Peyer's patch (tissue), 4 donors: ENCODE data around the gene ATP6V0D1. TPM values are rescaled to one million over a fixed set of nuclear protein-coding genes. Genes with fewer than 3 reads are reported as not detected.

Experiments
- DNase-seq, 3 donors: peaks; one replicate each; pipeline ENCODE4 v3.0.0-alpha.2; 2017 to 2019
- H3K27ac ChIP-seq, 4 donors: fragments of 200-600 bp; sonication (generic); one replicate each; pipeline ENCODE4 v1.5.1; 2016 to 2019
- H3K27me3 ChIP-seq, 2 donors: fragments of 200-600 bp; sonication (generic); one replicate each; pipeline ENCODE4 v1.5.1; 2019
- H3K36me3 ChIP-seq, 3 donors: fragments of 200-600 bp; sonication (generic); one replicate each; pipeline ENCODE4 v1.5.1; 2016 to 2019
- H3K4me1 ChIP-seq, 4 donors: fragments of 200-600 bp; sonication (generic); one replicate each; pipeline ENCODE4 v1.5.1; 2016 to 2019
- H3K4me3 ChIP-seq, 4 donors: fragments of 200-600 bp; sonication (generic); 1 replicate in 3 of 4; 2 replicates in 1 of 4; pipeline ENCODE4 v1.5.1; 2016 to 2019; ENCODE audit warnings: mild to moderate bottlenecking in 1 of 4
- H3K9me3 ChIP-seq, 4 donors: fragments of 200-600 bp; sonication (generic); one replicate each; pipeline ENCODE4 v1.5.1; 2016 to 2019; ENCODE audit warnings: mild to moderate bottlenecking in 1 of 4
- CTCF ChIP-seq, 6 experiments: fragments of 450-650 bp in 4 of 6; fragments of 200-600 bp in 2 of 6; sonication (generic) in 1 of 6; IDR thresholded peaks; one replicate each; pipeline ENCODE4 v1.5.1; 2017 to 2019; ENCODE audit warnings: antibody characterized with exemption in 6 of 6, mild to moderate bottlenecking in 3 of 6, moderate library complexity in 1 of 6
- POLR2A ChIP-seq, 2 donors: fragments of 450-650 bp; IDR thresholded peaks; one replicate each; pipeline ENCODE4 v1.5.1; 2017; ENCODE audit warnings: antibody characterized with exemption in 2 of 2, mild to moderate bottlenecking in 2 of 2, moderate library complexity in 2 of 2
- total RNA-seq, 4 donors: library from RNA; depleted of rRNA; stranded (reverse); fragments of >200 nt; gene quantifications; one replicate each; pipeline ENCODE4 v1.1.0, GENCODE V29; 2016

The ATP6V0D1 gene
- total RNA-seq, 4 donors from 2014 or later = 131 to 223 (median 202) TPM

GRCh38 chr16:67441907-67442306 is 39.0 kb downstream of the ATP6V0D1 start:
- peak in 1 of 3 donors; percentile 48 for DNase-seq
- peaks cover 0 to 61% (median 12%) of the 10 kb centered on the region in 4 donors for H3K4me1 ChIP-seq
- no peak overlapping the region for H3K4me3 ChIP-seq
- peak overlapping the region in 3 of 4 donors; percentile 62 to 93 (median 78) for H3K27ac ChIP-seq
- H3K9me3 ChIP-seq = no peaks in the 10 kb centered on the region
- peaks cover 0 to 65% (median 0%) of the 10 kb centered on the region in 3 donors for H3K36me3 ChIP-seq
- TF ChIP-seq POLR2A (IDR thresholded peaks at IDR 0.05) (no peak), CTCF (IDR thresholded peaks at IDR 0.05) (no peak)
- no peaks in the 10 kb centered on the region for H3K27me3 ChIP-seq

GRCh38 chr16:67441271-67441753 is 39.6 kb downstream of the ATP6V0D1 start:
- peak in 2 of 3 donors; percentile 93 to 94 for DNase-seq
- Histone ChIP-seq H3K9me3 (no peaks in the 10 kb centered on the region), H3K4me3 (no peak overlapping the region), H3K36me3 (peaks cover 0 to 70% (median 0%) of the 10 kb centered on the region in 3 donors), H3K27me3 (no peaks in the 10 kb centered on the region), H3K27ac (peak overlapping the region in 3 of 4 donors; percentile 63 to 93 (median 78)), H3K4me1 (peaks cover 0 to 56% (median 9%) of the 10 kb centered on the region in 4 donors)
- TF ChIP-seq CTCF (IDR thresholded peaks at IDR 0.05) = no peak
- TF ChIP-seq POLR2A (IDR thresholded peaks at IDR 0.05) = peak; percentile 32 to 66

- H3K36me3 ChIP-seq = peaks cover 0 to 65% (median 0%) of the 10 kb centered on the region in 3 donors
- H3K4me1 ChIP-seq = peaks cover 0 to 32% (median 6%) of the 10 kb centered on the region in 4 donors
- H3K27ac ChIP-seq = peak overlapping the region in 2 of 4 donors; percentile 78 to 93
- TF ChIP-seq POLR2A (IDR thresholded peaks at IDR 0.05) (no peak), CTCF (IDR thresholded peaks at IDR 0.05) (no peak)
- no peaks in the 10 kb centered on the region for H3K9me3 ChIP-seq
- H3K4me3 ChIP-seq = no peak overlapping the region
- H3K27me3 ChIP-seq = no peaks in the 10 kb centered on the region
- DNase-seq = peak in 1 of 3 donors; percentile 59
Observed at GRCh38 chr16:67438824-67439393, 42.0 kb downstream of the ATP6V0D1 start.

- no peaks in the 10 kb centered on the region for H3K9me3 ChIP-seq
- peaks cover 0 to 26% (median 6%) of the 10 kb centered on the region in 4 donors for H3K4me1 ChIP-seq
- peak in 2 of 3 donors; percentile 48 to 55 for DNase-seq
- H3K27me3 ChIP-seq = no peaks in the 10 kb centered on the region
- H3K36me3 ChIP-seq = peaks cover 0 to 58% (median 0%) of the 10 kb centered on the region in 3 donors
- TF ChIP-seq POLR2A (IDR thresholded peaks at IDR 0.05) (no peak), CTCF (IDR thresholded peaks at IDR 0.05) (no peak)
- peak overlapping the region in 1 of 4 donors; percentile 93 for H3K27ac ChIP-seq
- H3K4me3 ChIP-seq = no peak overlapping the region
Observed at GRCh38 chr16:67438098-67438791, 42.7 kb downstream of the ATP6V0D1 start.

GRCh38 chr16:67437513-67437912 is 43.4 kb downstream of the ATP6V0D1 start:
- H3K9me3 ChIP-seq = no peaks in the 10 kb centered on the region
- TF ChIP-seq CTCF (IDR thresholded peaks at IDR 0.05) (no peak), POLR2A (IDR thresholded peaks at IDR 0.05) (peak in 1 of 2 donors; percentile 11)
- H3K4me1 ChIP-seq = peaks cover 0 to 18% (median 6%) of the 10 kb centered on the region in 4 donors
- peak in 1 of 3 donors; percentile 49 for DNase-seq
- no peaks in the 10 kb centered on the region for H3K27me3 ChIP-seq
- no peak overlapping the region for H3K4me3 ChIP-seq
- peak overlapping the region in 1 of 4 donors; percentile 93 for H3K27ac ChIP-seq
- H3K36me3 ChIP-seq = peaks cover 0 to 52% (median 0%) of the 10 kb centered on the region in 3 donors
